A673 (cell line): ENCODE data around the gene STEAP3.

Experiments used
- EZH2 ChIP-seq: fragments of 200-600 bp; sonication (generic); IDR thresholded peaks from 2 replicates; pipeline ENCODE4 v1.6.1; 2017; ENCODE audit warnings: borderline replicate concordance, low read depth, mild to moderate bottlenecking, mixed read lengths, antibody characterized with exemption, low read length; ENCODE audit not compliant: poor library complexity, severe bottlenecking
- TF ChIP-seq, protein P1 (sequence below): fragments of 300-800, 200-600 bp; sonication (generic); conservative IDR thresholded peaks from 2 replicates; pipeline ENCODE4 v1.5.1; 2017; ENCODE audit warnings: low read depth, mild to moderate bottlenecking, antibody characterized with exemption, low read length, moderate library complexity, mixed read lengths

DNA sequence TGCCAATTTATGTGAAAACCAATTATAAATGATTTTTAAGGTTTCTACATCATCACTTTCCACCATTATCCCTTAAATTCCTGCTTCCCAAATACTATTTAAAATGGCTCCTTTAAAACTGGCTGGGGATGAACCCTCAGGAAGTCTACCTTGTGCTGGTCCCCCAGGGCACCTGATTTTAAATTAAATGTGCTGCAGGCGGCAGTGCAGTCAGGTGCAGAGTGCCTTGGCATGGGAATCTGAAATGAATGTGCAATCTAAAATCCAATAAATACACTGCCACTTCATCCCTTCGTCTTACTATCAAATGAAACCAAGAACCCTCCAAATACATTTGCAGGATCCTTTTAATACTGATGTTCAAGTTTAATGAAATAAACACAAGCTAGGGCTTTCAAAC lies 81.2 kb downstream of the STEAP3 start:
- TF ChIP-seq, protein P1, sequence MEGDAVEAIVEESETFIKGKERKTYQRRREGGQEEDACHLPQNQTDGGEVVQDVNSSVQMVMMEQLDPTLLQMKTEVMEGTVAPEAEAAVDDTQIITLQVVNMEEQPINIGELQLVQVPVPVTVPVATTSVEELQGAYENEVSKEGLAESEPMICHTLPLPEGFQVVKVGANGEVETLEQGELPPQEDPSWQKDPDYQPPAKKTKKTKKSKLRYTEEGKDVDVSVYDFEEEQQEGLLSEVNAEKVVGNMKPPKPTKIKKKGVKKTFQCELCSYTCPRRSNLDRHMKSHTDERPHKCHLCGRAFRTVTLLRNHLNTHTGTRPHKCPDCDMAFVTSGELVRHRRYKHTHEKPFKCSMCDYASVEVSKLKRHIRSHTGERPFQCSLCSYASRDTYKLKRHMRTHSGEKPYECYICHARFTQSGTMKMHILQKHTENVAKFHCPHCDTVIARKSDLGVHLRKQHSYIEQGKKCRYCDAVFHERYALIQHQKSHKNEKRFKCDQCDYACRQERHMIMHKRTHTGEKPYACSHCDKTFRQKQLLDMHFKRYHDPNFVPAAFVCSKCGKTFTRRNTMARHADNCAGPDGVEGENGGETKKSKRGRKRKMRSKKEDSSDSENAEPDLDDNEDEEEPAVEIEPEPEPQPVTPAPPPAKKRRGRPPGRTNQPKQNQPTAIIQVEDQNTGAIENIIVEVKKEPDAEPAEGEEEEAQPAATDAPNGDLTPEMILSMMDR, result no peak
- TF ChIP-seq EZH2, result no peak
